OCI-LY3 (cell line): ENCODE measurements around the gene HAGHL.

Experiments used
- H2AFZ ChIP-seq: fragments of 200-600, 300-600 bp; shearing (Covaris generic); 2 replicates; pipeline ENCODE4 v1.6.0; 2014; ENCODE audit warnings: antibody characterized with exemption, low read depth, low read length
- H3K27ac ChIP-seq: fragments of 200-600, 300-600 bp; sonication (generic); 2 replicates; pipeline ENCODE4 v1.5.1; 2014; ENCODE audit warnings: mild to moderate bottlenecking, low read length, moderate library complexity, mixed read lengths
- H3K27me3 ChIP-seq: fragments of 200-600, 300-600 bp; sonication (generic); 2 replicates; pipeline ENCODE4 v1.6.1; 2014; ENCODE audit warnings: low read depth, low read length, mixed read lengths
- H3K36me3 ChIP-seq: fragments of 200-600, 300-600 bp; sonication (generic); replicated peaks from 2 replicates; pipeline ENCODE3; 2014; ENCODE audit warnings: low read depth, low read length, mixed read lengths
- H3K4me1 ChIP-seq: fragments of 300-600, 200-600 bp; sonication (generic); 2 replicates; pipeline ENCODE4 v1.6.1; 2014; ENCODE audit warnings: low read length, mixed read lengths
- H3K4me2 ChIP-seq: fragments of 200-600, 300-600 bp; sonication (generic); 2 replicates; pipeline ENCODE4 v1.6.1; 2014; ENCODE audit warnings: low read length, mixed read lengths
- H3K4me3 ChIP-seq: fragments of 300-600, 200-600 bp; sonication (generic); 2 replicates; pipeline ENCODE4 v1.5.1; 2014; ENCODE audit warnings: antibody characterized with exemption, mild to moderate bottlenecking, low read length, moderate library complexity
- H3K79me2 ChIP-seq: fragments of 300-600, 200-600 bp; shearing (Covaris generic); 2 replicates; pipeline ENCODE4 v1.6.1; 2014; ENCODE audit warnings: mild to moderate bottlenecking, low read length, mixed read lengths
- H3K9ac ChIP-seq: fragments of 300-600, 200-600 bp; shearing (Covaris generic); 2 replicates; pipeline ENCODE4 v1.6.0; 2014; ENCODE audit warnings: mild to moderate bottlenecking, low read length, moderate library complexity
- H3K9me3 ChIP-seq: fragments of 200-600, 300-600 bp; shearing (Covaris generic); 2 replicates; pipeline ENCODE4 v1.6.1; 2014; ENCODE audit warnings: low read length, mixed read lengths; ENCODE audit not compliant: insufficient read depth
- H4K20me1 ChIP-seq: fragments of 200-600, 300-600 bp; sonication (generic); 2 replicates; pipeline ENCODE4 v1.6.1; 2016; ENCODE audit warnings: low read length, mixed read lengths; ENCODE audit not compliant: insufficient read depth
- CTCF ChIP-seq: fragments of 200-600, 300-600 bp; sonication (generic); IDR thresholded peaks from 2 replicates; pipeline ENCODE4 v1.5.1; 2014; ENCODE audit warnings: antibody characterized with exemption, low read length, low read depth
- EZH2phosphoT487 ChIP-seq: fragments of 200-600 bp; shearing (Covaris generic); IDR thresholded peaks from 2 replicates; pipeline ENCODE4 v1.6.1; 2018; ENCODE audit warnings: antibody characterized with exemption, mixed run types, low read depth

HAGHL gene

DNA sequence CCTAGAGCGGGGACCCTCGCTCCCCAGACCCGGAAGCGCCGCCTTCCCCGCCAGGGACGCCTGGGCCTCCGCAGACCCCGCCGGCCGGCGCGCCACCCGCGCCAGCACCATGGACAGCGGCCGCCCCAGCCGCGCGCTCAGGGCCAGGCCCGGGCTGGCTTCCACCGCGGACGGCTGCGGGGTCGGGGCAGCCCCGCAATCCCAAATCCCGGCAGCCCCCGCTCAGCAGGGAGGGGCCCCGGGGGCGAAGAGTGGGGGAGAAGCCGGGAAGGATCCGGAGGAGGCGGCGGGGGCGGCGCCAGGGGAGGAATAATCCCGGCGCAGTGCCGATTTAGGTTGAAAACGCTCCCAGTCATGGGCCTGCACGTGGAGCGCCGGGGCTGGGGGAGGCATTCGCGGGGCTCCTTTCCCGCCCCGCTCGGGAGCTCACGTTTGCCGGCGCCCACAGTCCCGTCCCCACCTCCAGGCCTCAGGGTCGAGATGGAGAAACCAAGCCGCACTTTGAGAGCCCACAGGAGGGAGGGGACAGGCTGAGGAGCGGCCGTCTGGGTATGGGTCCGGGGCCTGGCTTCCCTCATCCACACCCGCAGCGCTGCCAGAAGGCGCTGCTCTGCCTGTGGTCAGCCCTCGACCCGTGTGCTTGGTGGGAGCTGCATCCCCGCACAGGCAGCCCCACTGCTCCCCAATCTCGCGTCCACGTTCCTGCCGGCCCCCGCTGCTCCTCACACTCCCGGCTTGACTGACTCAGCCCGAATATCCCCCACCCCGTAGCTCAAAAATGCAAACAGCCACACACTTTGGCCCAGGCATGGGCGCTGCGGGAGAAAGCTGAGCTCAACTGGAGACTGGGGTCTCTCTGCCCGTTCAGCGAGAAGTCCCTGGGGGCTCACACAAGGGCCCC lies 26.0 kb upstream of the HAGHL start:
- Histone ChIP-seq H3K9ac (no peak overlapping the region), H2AFZ (no peak overlapping the region), H3K79me2 (no peaks in the 10 kb centered on the region), H3K27ac (no peak overlapping the region), H3K36me3 (no peaks in the 10 kb centered on the region), H3K4me2 (no peak overlapping the region), H3K9me3 (no peaks in the 10 kb centered on the region), H3K4me3 (no peak overlapping the region), H3K4me1 (no peaks in the 10 kb centered on the region), H4K20me1 (no peaks in the 10 kb centered on the region), H3K27me3 (no peaks in the 10 kb centered on the region)
- no peak for TF ChIP-seq EZH2phosphoT487
- TF ChIP-seq CTCF, result no peak

DNA sequence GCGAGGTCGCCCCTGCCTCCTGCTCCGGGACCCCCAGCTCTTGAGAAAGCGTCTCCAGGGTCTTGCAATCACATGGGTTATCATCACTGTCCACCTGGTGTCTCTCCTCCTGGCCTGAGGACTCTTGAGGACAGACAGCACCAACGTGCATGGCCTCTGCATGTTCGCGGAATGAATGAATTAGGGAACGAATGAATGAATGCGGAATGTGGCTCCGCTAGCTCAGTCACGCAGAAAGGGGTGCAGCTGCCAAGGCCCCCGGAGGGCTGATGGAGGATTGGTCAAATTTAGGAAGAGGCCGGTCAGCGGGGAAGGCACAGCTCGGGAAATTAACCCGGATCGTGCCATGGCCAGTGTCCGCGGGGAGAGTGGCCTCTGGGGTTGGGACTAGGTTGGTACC lies 24.6 kb upstream of the HAGHL start:
- Histone ChIP-seq H3K4me1 (no peaks in the 10 kb centered on the region), H3K9me3 (no peaks in the 10 kb centered on the region), H3K79me2 (no peaks in the 10 kb centered on the region), H3K9ac (no peak overlapping the region), H3K27ac (no peak overlapping the region), H3K36me3 (no peaks in the 10 kb centered on the region), H3K4me3 (no peak overlapping the region), H2AFZ (no peak overlapping the region), H4K20me1 (no peaks in the 10 kb centered on the region), H3K4me2 (no peak overlapping the region), H3K27me3 (no peaks in the 10 kb centered on the region)
- TF ChIP-seq CTCF, result no peak
- no peak for TF ChIP-seq EZH2phosphoT487

GRCh38 chr16:703406-703805 lies 23.5 kb upstream of the HAGHL start:
- no peak overlapping the region for H3K9ac ChIP-seq
- H2AFZ ChIP-seq, result no peak overlapping the region
- H3K27ac ChIP-seq, result no peak overlapping the region
- H3K4me2 ChIP-seq, result no peak overlapping the region
- no peaks in the 10 kb centered on the region for H4K20me1 ChIP-seq
- H3K27me3 ChIP-seq, result no peaks in the 10 kb centered on the region
- TF ChIP-seq EZH2phosphoT487, result no peak
- TF ChIP-seq CTCF, result no peak
- H3K79me2 ChIP-seq, result no peaks in the 10 kb centered on the region
- no peaks in the 10 kb centered on the region for H3K9me3 ChIP-seq
- no peaks in the 10 kb centered on the region for H3K4me1 ChIP-seq
- no peak overlapping the region for H3K4me3 ChIP-seq
- H3K36me3 ChIP-seq, result no peaks in the 10 kb centered on the region

- Histone ChIP-seq H2AFZ (no peak overlapping the region), H3K79me2 (no peaks in the 10 kb centered on the region), H3K9me3 (no peaks in the 10 kb centered on the region), H3K4me1 (no peaks in the 10 kb centered on the region), H4K20me1 (no peaks in the 10 kb centered on the region), H3K27me3 (no peaks in the 10 kb centered on the region), H3K9ac (no peak overlapping the region), H3K36me3 (no peaks in the 10 kb centered on the region), H3K27ac (no peak overlapping the region), H3K4me2 (no peak overlapping the region), H3K4me3 (no peak overlapping the region)
- TF ChIP-seq CTCF (no peak), EZH2phosphoT487 (no peak)
Measured at GRCh38 chr16:704047-704446, 22.9 kb upstream of the HAGHL start.
